Amniotic stem cell (primary cell): ENCODE measurements around the gene AKNA.

Source experiments
- DNase-seq: peaks from one replicate; lab custom pipeline; 2025; lab: John Stamatoyannopoulos, UW

Gene AKNA

GRCh38 chr9:114376586-114377445 lies 11.0 kb downstream of the AKNA start:
- DNase-seq, result no peak

- no peak for DNase-seq
Measured at GRCh38 chr9:114375386-114376175, 12.2 kb downstream of the AKNA start.

GRCh38 chr9:114374936-114375335 lies 12.8 kb downstream of the AKNA start:
- DNase-seq, result no peak

- DNase-seq, result no peak
Measured at GRCh38 chr9:114373960-114374730, 13.6 kb downstream of the AKNA start.

GRCh38 chr9:114372921-114373448 lies 14.8 kb downstream of the AKNA start:
- DNase-seq, result no peak

GRCh38 chr9:114371973-114372917 lies 15.5 kb downstream of the AKNA start:
- no peak for DNase-seq

- DNase-seq, result no peak
Measured at GRCh38 chr9:114371343-114371944, 16.3 kb downstream of the AKNA start.

- DNase-seq, result no peak
Measured at GRCh38 chr9:114370968-114371320, 16.8 kb downstream of the AKNA start.

GRCh38 chr9:114370251-114370967 lies 17.4 kb downstream of the AKNA start:
- no peak for DNase-seq

- DNase-seq, result no peak
Measured at GRCh38 chr9:114369216-114370130, 18.3 kb downstream of the AKNA start.

- no peak for DNase-seq
Measured at GRCh38 chr9:114367772-114368569, 19.8 kb downstream of the AKNA start.

- no peak for DNase-seq
Measured at GRCh38 chr9:114367366-114367765, 20.4 kb downstream of the AKNA start.

GRCh38 chr9:114366334-114367128 lies 21.3 kb downstream of the AKNA start:
- DNase-seq, result peak; percentile 23

- DNase-seq, result no peak
Measured at GRCh38 chr9:114365194-114365593, 22.6 kb downstream of the AKNA start.

GRCh38 chr9:114364134-114365041 lies 23.4 kb downstream of the AKNA start:
- no peak for DNase-seq

- no peak for DNase-seq
Measured at GRCh38 chr9:114363424-114363823, 24.4 kb downstream of the AKNA start.
